ENCODE data around the gene TCF4.
A peak's percentile ranks its signal among the peaks of the same experiment; 100 is the strongest.

The TCF4 gene

DNA sequence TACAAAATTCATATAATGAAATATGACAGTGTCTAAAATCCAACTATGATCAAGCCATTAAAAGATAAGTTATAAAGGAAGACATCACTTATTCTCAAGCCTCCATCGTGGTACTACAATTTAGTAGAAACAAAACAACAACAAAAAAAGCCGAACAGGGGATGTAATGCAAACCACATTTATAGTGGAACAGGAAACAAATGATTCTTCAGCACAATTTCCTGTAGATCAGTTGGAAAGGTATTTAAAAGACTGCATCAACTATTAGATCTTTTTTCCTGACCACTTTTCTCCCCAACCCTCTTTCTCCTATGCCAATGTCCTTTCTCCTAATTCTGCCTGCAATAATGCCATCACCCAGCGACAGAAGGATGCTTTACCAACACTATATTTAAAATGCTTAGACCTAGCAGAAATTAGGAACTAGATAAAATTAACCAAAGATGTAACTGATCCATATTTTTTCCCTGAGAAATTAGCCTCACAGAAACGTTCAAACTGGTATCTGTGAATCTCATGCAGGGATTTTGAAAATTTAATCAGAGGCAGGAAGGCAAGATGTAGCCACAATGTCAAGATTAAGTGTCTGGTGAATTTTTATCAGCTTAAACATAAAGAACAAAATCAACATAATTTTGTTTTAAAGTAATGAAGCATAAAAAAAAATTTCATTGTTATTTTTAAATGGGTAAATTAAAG lies 271.4 kb downstream of the TCF4 start:
- peak overlapping the region; percentile 5 for H3K4me3 ChIP-seq (ENCODE audit: low read depth, low read length)
- TF ChIP-seq, protein P1, sequence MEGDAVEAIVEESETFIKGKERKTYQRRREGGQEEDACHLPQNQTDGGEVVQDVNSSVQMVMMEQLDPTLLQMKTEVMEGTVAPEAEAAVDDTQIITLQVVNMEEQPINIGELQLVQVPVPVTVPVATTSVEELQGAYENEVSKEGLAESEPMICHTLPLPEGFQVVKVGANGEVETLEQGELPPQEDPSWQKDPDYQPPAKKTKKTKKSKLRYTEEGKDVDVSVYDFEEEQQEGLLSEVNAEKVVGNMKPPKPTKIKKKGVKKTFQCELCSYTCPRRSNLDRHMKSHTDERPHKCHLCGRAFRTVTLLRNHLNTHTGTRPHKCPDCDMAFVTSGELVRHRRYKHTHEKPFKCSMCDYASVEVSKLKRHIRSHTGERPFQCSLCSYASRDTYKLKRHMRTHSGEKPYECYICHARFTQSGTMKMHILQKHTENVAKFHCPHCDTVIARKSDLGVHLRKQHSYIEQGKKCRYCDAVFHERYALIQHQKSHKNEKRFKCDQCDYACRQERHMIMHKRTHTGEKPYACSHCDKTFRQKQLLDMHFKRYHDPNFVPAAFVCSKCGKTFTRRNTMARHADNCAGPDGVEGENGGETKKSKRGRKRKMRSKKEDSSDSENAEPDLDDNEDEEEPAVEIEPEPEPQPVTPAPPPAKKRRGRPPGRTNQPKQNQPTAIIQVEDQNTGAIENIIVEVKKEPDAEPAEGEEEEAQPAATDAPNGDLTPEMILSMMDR (IDR thresholded peaks at IDR 0.05; ENCODE audit: borderline replicate concordance, insufficient read depth, low read depth, low read length): no peak

DNA sequence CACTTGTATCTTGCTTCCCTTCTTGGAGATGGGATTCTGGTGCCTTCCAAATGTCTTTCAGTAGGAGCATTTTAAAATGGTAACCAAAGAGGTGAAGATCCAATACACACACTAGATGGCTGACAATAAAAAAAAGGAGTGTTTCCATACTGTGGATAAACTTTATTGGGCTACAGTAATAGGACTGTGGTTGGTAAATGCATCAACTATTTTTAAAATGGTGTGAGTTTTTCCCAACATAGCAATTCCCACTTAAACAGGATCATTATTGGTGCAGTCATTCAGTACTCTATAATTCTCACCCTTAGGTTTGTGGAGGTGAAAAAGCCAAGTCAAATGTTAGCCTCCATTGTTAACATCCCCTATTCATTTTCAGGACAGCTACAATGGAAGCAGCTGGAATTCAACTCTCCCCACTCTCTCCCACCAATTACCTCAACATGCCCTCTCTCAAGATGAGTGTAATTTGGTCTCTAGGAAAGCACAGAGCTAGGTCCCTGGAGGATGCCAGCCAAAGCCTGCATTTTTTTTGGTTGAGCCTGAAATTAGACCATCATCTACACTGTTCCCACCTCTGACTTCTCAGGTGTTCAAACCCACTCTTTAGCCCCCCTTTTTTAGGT lies 273.3 kb downstream of the TCF4 start:
- TF ChIP-seq, protein P1 (IDR thresholded peaks at IDR 0.05; ENCODE audit: borderline replicate concordance, insufficient read depth, low read depth, low read length): no peak

DNA sequence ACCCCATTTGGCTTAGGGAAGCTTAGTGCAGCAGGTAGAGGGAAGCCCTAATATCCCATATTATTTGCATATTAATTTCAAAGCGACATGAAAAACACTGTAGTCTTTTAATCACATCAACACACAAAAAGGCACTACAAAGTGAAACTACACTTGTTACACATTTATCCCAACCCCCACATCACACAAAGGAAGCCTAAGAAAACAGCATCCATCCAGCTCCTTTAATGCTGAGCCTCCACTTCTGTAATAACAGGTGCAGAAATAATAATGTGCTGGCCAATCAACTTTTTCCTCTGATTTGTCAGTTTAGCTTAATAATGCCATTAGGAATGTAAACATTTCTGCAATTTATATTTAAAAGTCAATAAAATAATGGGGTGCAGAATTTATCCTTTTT lies 274.0 kb downstream of the TCF4 start:
- TF ChIP-seq, protein P1 (IDR thresholded peaks at IDR 0.05; ENCODE audit: borderline replicate concordance, insufficient read depth, low read depth, low read length): no peak
- H3K4me3 ChIP-seq (ENCODE audit: low read depth, low read length): no peak overlapping the region

More for the DNA sequence above, 273.3 kb downstream of the TCF4 start:
- no peak overlapping the region for H3K4me3 ChIP-seq (ENCODE audit: low read depth, low read length)

DNA sequence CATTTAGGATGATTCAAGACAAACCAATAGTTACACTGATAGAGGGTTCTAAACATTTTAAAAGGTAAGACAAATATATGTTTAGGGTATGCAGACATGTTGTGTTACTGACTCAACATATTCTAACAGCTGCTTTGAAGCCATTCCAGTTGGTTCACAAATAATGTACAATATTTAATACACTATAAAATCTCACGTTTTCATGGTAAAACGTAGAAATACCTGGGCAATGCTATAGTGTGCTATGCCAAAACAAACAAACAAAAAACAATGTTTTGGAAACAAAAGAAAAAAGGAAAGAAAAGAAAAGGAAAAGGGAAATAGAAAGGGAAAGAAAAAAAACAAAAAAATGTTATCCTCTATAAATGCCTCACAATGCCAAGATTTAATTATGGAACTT lies 277.1 kb downstream of the TCF4 start:
- H3K4me3 ChIP-seq (ENCODE audit: low read depth, low read length): no peak overlapping the region
- TF ChIP-seq, protein P1 (IDR thresholded peaks at IDR 0.05; ENCODE audit: borderline replicate concordance, insufficient read depth, low read depth, low read length): no peak

DNA sequence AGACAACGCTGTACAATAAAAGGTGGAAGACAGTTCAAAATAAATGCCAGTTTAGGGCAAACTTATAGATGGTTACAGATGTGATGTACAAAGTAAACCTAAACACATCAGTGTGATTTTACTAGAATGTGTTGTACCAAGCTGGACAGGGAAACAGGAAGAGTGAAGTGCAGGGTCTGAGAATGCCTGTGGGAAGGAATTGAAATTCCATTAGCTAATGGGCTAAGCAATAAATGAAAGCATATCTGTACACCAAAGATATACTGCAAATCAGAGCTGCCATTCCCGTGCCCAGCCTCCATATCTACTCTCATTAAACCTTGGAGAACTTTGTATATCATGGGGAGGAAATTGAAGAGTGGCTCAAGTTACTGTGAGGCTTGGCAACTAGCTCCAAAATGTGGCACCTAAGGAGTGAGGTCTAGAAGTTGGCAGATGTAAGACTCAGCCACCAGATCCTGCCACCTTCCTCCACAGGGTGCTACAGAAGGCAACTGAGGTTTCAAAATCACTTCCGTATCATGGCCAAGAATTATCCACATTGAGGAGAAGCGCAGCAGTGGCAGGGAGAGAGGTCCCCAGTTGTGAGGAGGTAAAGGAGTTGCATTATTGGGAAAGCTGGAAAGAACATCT lies 277.8 kb downstream of the TCF4 start:
- TF ChIP-seq, protein P1 (IDR thresholded peaks at IDR 0.05; ENCODE audit: borderline replicate concordance, insufficient read depth, low read depth, low read length): no peak

DNA sequence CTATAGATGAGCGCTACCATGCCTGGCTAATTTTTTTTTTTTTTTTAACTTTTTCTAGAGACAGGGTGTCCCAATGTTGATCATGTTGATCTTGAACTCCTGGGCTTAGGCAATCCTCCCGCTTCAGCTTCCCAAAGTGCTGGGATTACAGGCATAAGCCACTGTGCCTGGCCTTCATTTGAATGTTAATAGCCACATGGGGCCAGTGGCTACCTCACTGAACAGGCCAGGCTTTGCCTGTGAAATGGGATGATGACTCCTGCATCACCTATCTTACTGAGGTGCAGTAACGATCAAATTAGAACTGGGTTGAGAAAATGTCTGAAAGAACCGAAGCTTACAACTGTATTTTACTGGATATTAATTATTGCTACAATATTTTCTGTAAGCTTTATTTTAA lies 278.7 kb downstream of the TCF4 start:
- TF ChIP-seq, protein P1 (IDR thresholded peaks at IDR 0.05; ENCODE audit: borderline replicate concordance, insufficient read depth, low read depth, low read length): no peak
- no peak overlapping the region for H3K4me3 ChIP-seq (ENCODE audit: low read depth, low read length)

More for the DNA sequence above, 277.8 kb downstream of the TCF4 start:
- H3K4me3 ChIP-seq (ENCODE audit: low read depth, low read length): no peak overlapping the region
